HEK293T (cell line): ENCODE measurements around the gene B3GALNT1.

Experiments used
- CTCF ChIA-PET: fragments of 350-600 bp; formaldehyde crosslinking; extraction: SDS; loops from one replicate; lab custom pipeline; 2021; ENCODE audit warnings: antibody characterized with exemption, inconsistent platforms; lab: Yijun Ruan, JAX
- POLR2A ChIA-PET: fragments of 350-600 bp; formaldehyde crosslinking; extraction: SDS; loops from one replicate; lab custom pipeline; 2020; ENCODE audit warnings: antibody characterized with exemption, inconsistent platforms; lab: Yijun Ruan, JAX
- DNase-seq: peaks from one replicate; pipeline ENCODE4 v3.0.0; 2012; ENCODE audit warnings: mixed read lengths; ENCODE audit errors: extremely low spot score
- ARNT ChIP-seq: fragments of 450-650 bp; IDR thresholded peaks from 2 replicates; pipeline ENCODE4 v1.6.1; 2017; ENCODE audit warnings: mild to moderate bottlenecking
- BHLHE40 ChIP-seq: fragments of 450-650 bp; IDR thresholded peaks from 2 replicates; pipeline ENCODE4 v1.6.1; 2016; ENCODE audit warnings: mild to moderate bottlenecking, moderate library complexity, borderline replicate concordance
- CTBP1 ChIP-seq: fragments of 450-650 bp; IDR thresholded peaks from 2 replicates; pipeline ENCODE4 v1.6.1; 2016; ENCODE audit warnings: borderline replicate concordance
- ELF4 ChIP-seq: fragments of 450-650 bp; IDR thresholded peaks from 2 replicates; pipeline ENCODE4 v1.6.1; 2017; ENCODE audit warnings: antibody characterized with exemption
- FOXA1 ChIP-seq: fragments of 450-650 bp; IDR thresholded peaks from 2 replicates; pipeline ENCODE4 v1.6.1; 2016; ENCODE audit warnings: mild to moderate bottlenecking
- FOXK2 ChIP-seq: fragments of 450-650 bp; IDR thresholded peaks from 2 replicates; pipeline ENCODE4 v1.6.1; 2016; ENCODE audit warnings: mild to moderate bottlenecking
- FOXM1 ChIP-seq: fragments of 450-650 bp; IDR thresholded peaks from 2 replicates; pipeline ENCODE4 v1.6.1; 2017; ENCODE audit warnings: mild to moderate bottlenecking, borderline replicate concordance
- HDGF ChIP-seq: fragments of 450-650 bp; IDR thresholded peaks from 2 replicates; pipeline ENCODE4 v1.6.1; 2017; ENCODE audit warnings: antibody characterized with exemption, borderline replicate concordance
- L3MBTL2 ChIP-seq: fragments of 450-650 bp; conservative IDR thresholded peaks from 2 replicates; pipeline ENCODE4 v1.6.1; 2016; ENCODE audit warnings: mild to moderate bottlenecking
- LEF1 ChIP-seq: fragments of 450-650 bp; IDR thresholded peaks from 2 replicates; pipeline ENCODE4 v1.6.1; 2017; ENCODE audit warnings: mild to moderate bottlenecking, borderline replicate concordance
- NFRKB ChIP-seq: fragments of 450-650 bp; IDR thresholded peaks from 2 replicates; pipeline ENCODE4 v1.6.1; 2016; ENCODE audit warnings: mild to moderate bottlenecking, moderate library complexity
- PKNOX1 ChIP-seq: fragments of 450-650 bp; IDR thresholded peaks from 2 replicates; pipeline ENCODE4 v1.6.1; 2016
- SP1 ChIP-seq: fragments of 450-650 bp; IDR thresholded peaks from 2 replicates; pipeline ENCODE4 v1.6.1; 2017
- SUZ12 ChIP-seq: fragments of 450-650 bp; IDR thresholded peaks from 2 replicates; pipeline ENCODE4 v1.6.1; 2016; ENCODE audit warnings: mild to moderate bottlenecking
- TARDBP ChIP-seq: fragments of 450-650 bp; IDR thresholded peaks from 2 replicates; pipeline ENCODE4 v1.6.1; 2016
- ZNF384 ChIP-seq: fragments of 450-650 bp; IDR thresholded peaks from 2 replicates; pipeline ENCODE4 v1.6.1; 2016

The B3GALNT1 gene

GRCh38 chr3:161083131-161083530 is 22.0 kb downstream of the B3GALNT1 start:
- CTCF ChIA-PET = no interaction called here
- TF ChIP-seq FOXK2 (no peak), ARNT (no peak), HDGF (no peak), NFRKB (no peak), SP1 (no peak), FOXA1 (no peak), FOXM1 (no peak), TARDBP (no peak), ZNF384 (no peak), BHLHE40 (no peak), SUZ12 (no peak), CTBP1 (no peak), L3MBTL2 (no peak), PKNOX1 (no peak), ELF4 (no peak), LEF1 (no peak)
- DNase-seq = no peak
- POLR2A ChIA-PET = no interaction called here

- POLR2A ChIA-PET = no interaction called here
- CTCF ChIA-PET = no interaction called here
- no peak for DNase-seq
- TF ChIP-seq ARNT (no peak), BHLHE40 (no peak), CTBP1 (no peak), LEF1 (no peak), FOXK2 (no peak), SUZ12 (no peak), ZNF384 (no peak), L3MBTL2 (no peak), FOXA1 (no peak), NFRKB (no peak), HDGF (no peak), ELF4 (no peak), TARDBP (no peak), SP1 (no peak), PKNOX1 (no peak), FOXM1 (no peak)
Measured at GRCh38 chr3:161082063-161082462, 23.1 kb downstream of the B3GALNT1 start.

GRCh38 chr3:161081633-161082032 is 23.5 kb downstream of the B3GALNT1 start:
- TF ChIP-seq LEF1 (no peak), L3MBTL2 (no peak), FOXK2 (no peak), SP1 (no peak), NFRKB (no peak), HDGF (no peak), PKNOX1 (no peak), FOXA1 (no peak), ARNT (no peak), FOXM1 (no peak), SUZ12 (no peak), TARDBP (no peak), ELF4 (no peak), ZNF384 (no peak)
- POLR2A ChIA-PET = no interaction called here
- CTCF ChIA-PET = no interaction called here
- no peak for DNase-seq

GRCh38 chr3:161073181-161073580 is 32.0 kb downstream of the B3GALNT1 start:
- ChIA-PET POLR2A (no interaction called here), CTCF (no interaction called here)
- DNase-seq = no peak
- TF ChIP-seq HDGF (no peak), ELF4 (no peak), L3MBTL2 (no peak), SP1 (no peak), TARDBP (no peak), FOXK2 (no peak), LEF1 (no peak)

GRCh38 chr3:161072751-161073150 is 32.4 kb downstream of the B3GALNT1 start:
- ChIA-PET POLR2A (no interaction called here), CTCF (no interaction called here)
- TF ChIP-seq FOXM1 = no peak
- TF ChIP-seq NFRKB = no peak
- TF ChIP-seq ELF4 = no peak
- no peak for TF ChIP-seq ZNF384
- no peak for TF ChIP-seq ARNT
- TF ChIP-seq L3MBTL2 = no peak
- no peak for TF ChIP-seq SUZ12
- TF ChIP-seq BHLHE40 = no peak
- no peak for TF ChIP-seq LEF1
- TF ChIP-seq HDGF = no peak
- no peak for TF ChIP-seq FOXK2
- no peak for TF ChIP-seq SP1
- no peak for TF ChIP-seq TARDBP
- DNase-seq = no peak

GRCh38 chr3:161072211-161072621 is 32.9 kb downstream of the B3GALNT1 start:
- TF ChIP-seq HDGF (no peak), FOXA1 (no peak), TARDBP (no peak), SP1 (no peak), FOXK2 (no peak), L3MBTL2 (no peak), LEF1 (no peak), BHLHE40 (no peak), ELF4 (no peak), FOXM1 (no peak), NFRKB (no peak), ZNF384 (no peak), CTBP1 (no peak), ARNT (no peak), PKNOX1 (no peak), SUZ12 (no peak)
- POLR2A ChIA-PET = no interaction called here
- no peak for DNase-seq
- CTCF ChIA-PET = no interaction called here
